IPS-18a (cell line): ENCODE results near the gene TBRG4.

Experiments
- H3K27ac ChIP-seq: one replicate; pipeline ENCODE4 v1.5.1; 2013; ENCODE audit warnings: low read length
- H3K27me3 ChIP-seq: one replicate; pipeline ENCODE4 v1.6.1; 2013; ENCODE audit warnings: mild to moderate bottlenecking, low read length; ENCODE audit not compliant: control insufficient read depth, insufficient read depth
- H3K36me3 ChIP-seq: one replicate; pipeline ENCODE4 v1.6.1; 2013; ENCODE audit warnings: low read depth, low read length; ENCODE audit not compliant: control insufficient read depth
- H3K4me1 ChIP-seq: one replicate; pipeline ENCODE4 v1.6.1; 2013; ENCODE audit warnings: low read depth, low read length; ENCODE audit not compliant: control insufficient read depth
- H3K4me3 ChIP-seq: one replicate; pipeline ENCODE4 v1.5.1; 2013; ENCODE audit warnings: low read length
- H3K9ac ChIP-seq: one replicate; pipeline ENCODE4 v1.6.1; 2013; ENCODE audit warnings: mild to moderate bottlenecking, low read length, moderate library complexity
- H3K9me3 ChIP-seq: one replicate; pipeline ENCODE4 v1.6.1; 2013; ENCODE audit warnings: low read depth, low read length; ENCODE audit not compliant: control insufficient read depth

Gene TBRG4

GRCh38 chr7:45068236-45069023 lies 43.1 kb downstream of the TBRG4 start:
- Histone ChIP-seq H3K36me3 (peaks cover 33% of the 10 kb centered on the region), H3K9ac (no peak overlapping the region), H3K27ac (no peak overlapping the region), H3K4me3 (no peak overlapping the region), H3K27me3 (no peaks in the 10 kb centered on the region), H3K9me3 (no peaks in the 10 kb centered on the region), H3K4me1 (no peaks in the 10 kb centered on the region)

GRCh38 chr7:45067582-45067981 lies 43.9 kb downstream of the TBRG4 start:
- Histone ChIP-seq H3K27me3 (no peaks in the 10 kb centered on the region), H3K9ac (no peak overlapping the region), H3K4me3 (no peak overlapping the region), H3K9me3 (no peaks in the 10 kb centered on the region), H3K36me3 (peaks cover 25% of the 10 kb centered on the region), H3K4me1 (no peaks in the 10 kb centered on the region), H3K27ac (no peak overlapping the region)

- no peak overlapping the region for H3K4me3 ChIP-seq
- no peak overlapping the region for H3K27ac ChIP-seq
- H3K9me3 ChIP-seq: no peaks in the 10 kb centered on the region
- no peak overlapping the region for H3K9ac ChIP-seq
- H3K27me3 ChIP-seq: no peaks in the 10 kb centered on the region
- H3K4me1 ChIP-seq: no peaks in the 10 kb centered on the region
- H3K36me3 ChIP-seq: peaks cover 17% of the 10 kb centered on the region
Observed at GRCh38 chr7:45066409-45066808, 45.1 kb downstream of the TBRG4 start.

GRCh38 chr7:45065031-45065995 lies 46.2 kb downstream of the TBRG4 start:
- Histone ChIP-seq H3K4me3 (no peak overlapping the region), H3K27ac (no peak overlapping the region), H3K27me3 (no peaks in the 10 kb centered on the region), H3K4me1 (no peaks in the 10 kb centered on the region), H3K9me3 (no peaks in the 10 kb centered on the region), H3K36me3 (peaks cover 17% of the 10 kb centered on the region), H3K9ac (no peak overlapping the region)

GRCh38 chr7:45064047-45064725 lies 47.3 kb downstream of the TBRG4 start:
- Histone ChIP-seq H3K4me3 (no peak overlapping the region), H3K9me3 (no peaks in the 10 kb centered on the region), H3K36me3 (peaks cover 10% of the 10 kb centered on the region)

GRCh38 chr7:45061806-45062425 lies 49.6 kb downstream of the TBRG4 start:
- no peaks in the 10 kb centered on the region for H3K27me3 ChIP-seq
- no peak overlapping the region for H3K27ac ChIP-seq

More at GRCh38 chr7:45064047-45064725, 47.3 kb downstream of the TBRG4 start:
- H3K27me3 ChIP-seq: no peaks in the 10 kb centered on the region
- no peak overlapping the region for H3K27ac ChIP-seq
- H3K4me1 ChIP-seq: no peaks in the 10 kb centered on the region
- H3K9ac ChIP-seq: no peak overlapping the region

GRCh38 chr7:45061352-45061751 lies 50.1 kb downstream of the TBRG4 start:
- Histone ChIP-seq H3K4me3 (no peak overlapping the region), H3K4me1 (no peaks in the 10 kb centered on the region), H3K27ac (no peak overlapping the region), H3K9me3 (no peaks in the 10 kb centered on the region), H3K27me3 (no peaks in the 10 kb centered on the region), H3K9ac (no peak overlapping the region), H3K36me3 (peaks cover 10% of the 10 kb centered on the region)

More at GRCh38 chr7:45061806-45062425, 49.6 kb downstream of the TBRG4 start:
- Histone ChIP-seq H3K4me1 (no peaks in the 10 kb centered on the region), H3K36me3 (peaks cover 10% of the 10 kb centered on the region), H3K9me3 (no peaks in the 10 kb centered on the region), H3K4me3 (no peak overlapping the region), H3K9ac (no peak overlapping the region)

- no peak overlapping the region for H3K27ac ChIP-seq
- H3K36me3 ChIP-seq: peaks cover 10% of the 10 kb centered on the region
- H3K4me1 ChIP-seq: no peaks in the 10 kb centered on the region
- H3K9ac ChIP-seq: no peak overlapping the region
- no peaks in the 10 kb centered on the region for H3K27me3 ChIP-seq
- no peaks in the 10 kb centered on the region for H3K9me3 ChIP-seq
- no peak overlapping the region for H3K4me3 ChIP-seq
Observed at GRCh38 chr7:45060295-45060694, 51.2 kb downstream of the TBRG4 start.

- H3K36me3 ChIP-seq: no peaks in the 10 kb centered on the region
- H3K9ac ChIP-seq: no peak overlapping the region
- H3K4me1 ChIP-seq: no peaks in the 10 kb centered on the region
- H3K27me3 ChIP-seq: no peaks in the 10 kb centered on the region
- no peak overlapping the region for H3K27ac ChIP-seq
- no peak overlapping the region for H3K4me3 ChIP-seq
- no peaks in the 10 kb centered on the region for H3K9me3 ChIP-seq
Observed at GRCh38 chr7:45057878-45058277, 53.6 kb downstream of the TBRG4 start.

GRCh38 chr7:45055594-45056219 lies 55.8 kb downstream of the TBRG4 start:
- no peaks in the 10 kb centered on the region for H3K9me3 ChIP-seq
- H3K4me3 ChIP-seq: no peak overlapping the region
- no peaks in the 10 kb centered on the region for H3K4me1 ChIP-seq
- H3K36me3 ChIP-seq: no peaks in the 10 kb centered on the region
- H3K27me3 ChIP-seq: no peaks in the 10 kb centered on the region
- no peak overlapping the region for H3K27ac ChIP-seq
- H3K9ac ChIP-seq: no peak overlapping the region
